ENCODE data around the gene PPM1L.

The PPM1L gene

GRCh38 chr3:160948273-160948672 is 192.2 kb downstream of the PPM1L start:
- TF ChIP-seq EZH2phosphoT487 (IDR thresholded peaks at IDR 0.05; ENCODE audit: low read length) (no peak), CTCF (IDR thresholded peaks at IDR 0.05; ENCODE audit: low read length) (no peak), EZH2 (optimal IDR thresholded peaks at IDR 0.05; ENCODE audit: low read depth, low read length) (no peak)

GRCh38 chr3:160949460-160949859 is 193.4 kb downstream of the PPM1L start:
- H3K27me3 ChIP-seq (replicated peaks; ENCODE audit: insufficient read depth, low read length), result no peaks in the 10 kb centered on the region
- no peaks in the 10 kb centered on the region for H3F3A ChIP-seq (ENCODE audit: insufficient read depth, low read length)
- H2AFZ ChIP-seq (ENCODE audit: low read length), result no peak overlapping the region
- H3K9ac ChIP-seq (ENCODE audit: low read length), result no peak overlapping the region
- H3K36me3 ChIP-seq (replicated peaks; ENCODE audit: insufficient read depth, low read length), result no peaks in the 10 kb centered on the region
- TF ChIP-seq EZH2phosphoT487 (IDR thresholded peaks at IDR 0.05; ENCODE audit: low read length) (no peak), CTCF (IDR thresholded peaks at IDR 0.05; ENCODE audit: low read length) (no peak)
- no peak for DNase-seq
- no peak overlapping the region for H3K4me3 ChIP-seq (ENCODE audit: low read length)
- no peaks in the 10 kb centered on the region for H3K9me2 ChIP-seq (replicated peaks; ENCODE audit: insufficient read depth, low read length)
- H3K27ac ChIP-seq (ENCODE audit: low read length), result no peak overlapping the region
- H3K9me3 ChIP-seq (replicated peaks; ENCODE audit: insufficient read depth, low read length), result no peaks in the 10 kb centered on the region
- no peaks in the 10 kb centered on the region for H3K79me2 ChIP-seq (ENCODE audit: low read length)
- no peaks in the 10 kb centered on the region for H4K20me1 ChIP-seq (ENCODE audit: insufficient read depth, low read length)
- H3K4me1 ChIP-seq (ENCODE audit: low read length), result no peaks in the 10 kb centered on the region
- H3K4me2 ChIP-seq (ENCODE audit: low read depth, low read length), result no peak overlapping the region

More at GRCh38 chr3:160948273-160948672, 192.2 kb downstream of the PPM1L start:
- no peak overlapping the region for H2AFZ ChIP-seq (ENCODE audit: low read length)
- H3K36me3 ChIP-seq (replicated peaks; ENCODE audit: insufficient read depth, low read length), result no peaks in the 10 kb centered on the region
- H3K27ac ChIP-seq (ENCODE audit: low read length), result no peak overlapping the region
- H3K4me2 ChIP-seq (ENCODE audit: low read depth, low read length), result no peak overlapping the region
- no peaks in the 10 kb centered on the region for H3K4me1 ChIP-seq (ENCODE audit: low read length)
- no peaks in the 10 kb centered on the region for H3K9me3 ChIP-seq (replicated peaks; ENCODE audit: insufficient read depth, low read length)
- no peaks in the 10 kb centered on the region for H3F3A ChIP-seq (ENCODE audit: insufficient read depth, low read length)
- H3K9me2 ChIP-seq (replicated peaks; ENCODE audit: insufficient read depth, low read length), result no peaks in the 10 kb centered on the region
- H3K27me3 ChIP-seq (replicated peaks; ENCODE audit: insufficient read depth, low read length), result no peaks in the 10 kb centered on the region
- H4K20me1 ChIP-seq (ENCODE audit: insufficient read depth, low read length), result no peaks in the 10 kb centered on the region
- H3K79me2 ChIP-seq (ENCODE audit: low read length), result no peaks in the 10 kb centered on the region
- no peak overlapping the region for H3K4me3 ChIP-seq (ENCODE audit: low read length)
- no peak overlapping the region for H3K9ac ChIP-seq (ENCODE audit: low read length)
- no peak for DNase-seq

- no peak for DNase-seq
- no peaks in the 10 kb centered on the region for H3K79me2 ChIP-seq (ENCODE audit: low read length)
- no peaks in the 10 kb centered on the region for H3K36me3 ChIP-seq (replicated peaks; ENCODE audit: insufficient read depth, low read length)
- TF ChIP-seq EZH2 (optimal IDR thresholded peaks at IDR 0.05; ENCODE audit: low read depth, low read length) (no peak), EZH2phosphoT487 (IDR thresholded peaks at IDR 0.05; ENCODE audit: low read length) (no peak), CTCF (IDR thresholded peaks at IDR 0.05; ENCODE audit: low read length) (no peak)
- no peak overlapping the region for H2AFZ ChIP-seq (ENCODE audit: low read length)
- no peaks in the 10 kb centered on the region for H3F3A ChIP-seq (ENCODE audit: insufficient read depth, low read length)
- H3K4me1 ChIP-seq (ENCODE audit: low read length), result no peaks in the 10 kb centered on the region
- H3K27ac ChIP-seq (ENCODE audit: low read length), result no peak overlapping the region
- H3K27me3 ChIP-seq (replicated peaks; ENCODE audit: insufficient read depth, low read length), result no peaks in the 10 kb centered on the region
- H3K9me2 ChIP-seq (replicated peaks; ENCODE audit: insufficient read depth, low read length), result no peaks in the 10 kb centered on the region
- no peak overlapping the region for H3K4me2 ChIP-seq (ENCODE audit: low read depth, low read length)
- H4K20me1 ChIP-seq (ENCODE audit: insufficient read depth, low read length), result no peaks in the 10 kb centered on the region
- H3K9ac ChIP-seq (ENCODE audit: low read length), result no peak overlapping the region
- H3K9me3 ChIP-seq (replicated peaks; ENCODE audit: insufficient read depth, low read length), result no peaks in the 10 kb centered on the region
- H3K4me3 ChIP-seq (ENCODE audit: low read length), result no peak overlapping the region
Measured at GRCh38 chr3:160950542-160950941, 194.5 kb downstream of the PPM1L start.
